Endothelial cell of umbilical vein (primary cell): Measurements from ENCODE around the gene ANKHD1. TPM values are rescaled to one million over a fixed set of nuclear protein-coding genes. Genes with fewer than 3 reads are reported as not detected.

Experiments
- BruUV-seq: library from RNA; stranded (reverse); fragments of 400-500 nt; replicated peaks from 2 replicates; lab custom pipeline; 2021; lab: Mats Ljungman, UMichigan
- CTCF ChIA-PET: fragments of 300-600, 350-600 bp; sonication (Branson Sonifier 250); formaldehyde crosslinking; loops from one replicate; lab custom pipeline; 2021; ENCODE audit warnings: antibody characterized with exemption, inconsistent platforms; lab: Charles Lee
- POLR2A ChIA-PET: fragments of 300-600, 350-600 bp; sonication (Branson Sonifier 250); formaldehyde crosslinking; loops from one replicate; lab custom pipeline; 2021; ENCODE audit warnings: antibody characterized with exemption, inconsistent platforms; lab: Charles Lee
- DNase-seq: peaks from one replicate; pipeline ENCODE4 v3.0.0-alpha.2; 2011; ENCODE audit warnings: low read depth, low spot score
- FAIRE-seq: peaks from 2 replicates; lab custom pipeline; 2011; peaks lifted over from hg19 to GRCh38; lab: Jason Lieb, UNC
- H2AFZ ChIP-seq: 2 replicates; pipeline ENCODE4 v1.6.0; 2012; ENCODE audit warnings: low read depth, low read length, control low read depth, inconsistent platforms
- H3K27ac ChIP-seq: 2 replicates; pipeline ENCODE4 v1.5.1; 2011; ENCODE audit warnings: low read depth, mild to moderate bottlenecking, control low read depth, low read length, moderate library complexity; ENCODE audit not compliant: insufficient read depth
- H3K27me3 ChIP-seq, 2 experiments: 2 replicates each; pipeline versions ENCODE4 v1.6.0 to v1.6.1; 2011; ENCODE audit warnings: low read length in 2 of 2, mixed read lengths in 1 of 2; ENCODE audit not compliant: control insufficient read depth in 2 of 2, insufficient read depth in 2 of 2
- H3K36me3 ChIP-seq, 2 experiments: 2 replicates in 1 of 2; 3 replicates in 1 of 2; pipeline ENCODE4 v1.5.1; 2011; ENCODE audit warnings: low read length in 2 of 2, mild to moderate bottlenecking in 1 of 2, moderate library complexity in 1 of 2; ENCODE audit not compliant: control insufficient read depth in 2 of 2, insufficient read depth in 2 of 2; ENCODE audit errors: extremely low read depth in 1 of 2
- H3K4me1 ChIP-seq: 3 replicates; pipeline ENCODE4 v1.5.1; 2011; ENCODE audit warnings: mild to moderate bottlenecking, low read length; ENCODE audit not compliant: control insufficient read depth, insufficient read depth; ENCODE audit errors: extremely low read depth
- H3K4me2 ChIP-seq: 2 replicates; pipeline ENCODE4 v1.6.1; 2011; ENCODE audit warnings: low read length, control low read depth, mixed read lengths; ENCODE audit not compliant: insufficient read depth
- H3K4me3 ChIP-seq, 3 experiments: fragments of 200-600 bp in 1 of 3; sonication (generic), shearing (Covaris generic) in 1 of 3; replicated peaks in 1 of 3; 2 replicates each; pipeline ENCODE4 v1.5.1; 2011 to 2016; ENCODE audit warnings: control low read depth in 3 of 3, low read length in 3 of 3, mild to moderate bottlenecking in 2 of 3, inconsistent platforms in 1 of 3, low read depth in 1 of 3, moderate library complexity in 1 of 3; ENCODE audit not compliant: insufficient read depth in 1 of 3
- H3K79me2 ChIP-seq: 2 replicates; pipeline ENCODE4 v1.6.0; 2012; ENCODE audit warnings: low read length, inconsistent platforms; ENCODE audit not compliant: control insufficient read depth, insufficient read depth
- H3K9ac ChIP-seq: replicated peaks from 2 replicates; pipeline ENCODE3; 2011; ENCODE audit warnings: low read length, control low read depth; ENCODE audit not compliant: insufficient read depth; ENCODE audit errors: extremely low read depth
- H3K9me1 ChIP-seq: replicated peaks from 3 replicates; pipeline ENCODE4 v1.6.0; 2011; ENCODE audit warnings: mild to moderate bottlenecking, low read length; ENCODE audit not compliant: control insufficient read depth, insufficient read depth; ENCODE audit errors: extremely low read depth
- H3K9me3 ChIP-seq: replicated peaks from 2 replicates; pipeline ENCODE4 v1.5.1; 2012; ENCODE audit warnings: low read length, inconsistent platforms; ENCODE audit not compliant: control insufficient read depth, insufficient read depth
- H4K20me1 ChIP-seq: replicated peaks from 2 replicates; pipeline ENCODE3; 2011; ENCODE audit warnings: mild to moderate bottlenecking, low read length; ENCODE audit not compliant: control insufficient read depth, insufficient read depth; ENCODE audit errors: extremely low read depth
- CTCF ChIP-seq, 2 donors: IDR thresholded peaks; 1 replicate in 1 of 2; 2 replicates in 1 of 2; pipeline ENCODE4 v1.5.1; 2011; ENCODE audit warnings: low read length in 2 of 2, mild to moderate bottlenecking in 2 of 2, moderate library complexity in 2 of 2, control low read depth in 1 of 2, inconsistent platforms in 1 of 2, low read depth in 1 of 2; ENCODE audit not compliant: insufficient read depth in 1 of 2; ENCODE audit errors: extremely low read depth in 1 of 2
- EZH2 ChIP-seq: IDR thresholded peaks from 2 replicates; pipeline ENCODE4 v1.6.1; 2012; ENCODE audit warnings: borderline replicate concordance, low read depth, mild to moderate bottlenecking, moderate library complexity, low read length, inconsistent platforms; ENCODE audit not compliant: severe bottlenecking
- FOS ChIP-seq: IDR thresholded peaks from 2 replicates; pipeline ENCODE4 v1.6.1; 2011; ENCODE audit warnings: mild to moderate bottlenecking, low read length, moderate library complexity, borderline replicate concordance; ENCODE audit not compliant: insufficient read depth
- GATA2 ChIP-seq: IDR thresholded peaks from 2 replicates; pipeline ENCODE4 v1.7.0; 2011; ENCODE audit warnings: low read depth, mild to moderate bottlenecking, moderate library complexity, mixed read lengths, low read length; ENCODE audit not compliant: insufficient read length, insufficient read depth
- JUN ChIP-seq: IDR thresholded peaks from 2 replicates; pipeline ENCODE4 v1.6.1; 2011; ENCODE audit warnings: borderline replicate concordance, low read depth; ENCODE audit not compliant: insufficient read length, insufficient read depth
- MAX ChIP-seq: IDR thresholded peaks from 2 replicates; pipeline ENCODE4 v1.6.1; 2011; ENCODE audit not compliant: insufficient read depth, insufficient read length
- POLR2AphosphoS5 ChIP-seq: IDR thresholded peaks from 2 replicates; pipeline ENCODE4 v1.6.1; 2012; ENCODE audit warnings: low read depth, mild to moderate bottlenecking, control low read depth, low read length, moderate library complexity; ENCODE audit not compliant: insufficient read depth
- dilution Hi-C: fragments of 300-500 bp; cut with MboI; formaldehyde crosslinking; loops from one replicate; pipeline ENCODE4 v1.15.0; 2019; ENCODE audit warnings: low sequenced_read_pairs; ENCODE audit not compliant: extremely low pct_ligation_motif_present
- intact Hi-C: fragments of 100-400 bp; cut with micrococcal nuclease; formaldehyde crosslinking; loops from one replicate; pipeline ENCODE4 v1.10.0; 2022
- polyA plus RNA-seq, 4 experiments: library from polyadenylated mRNA; depleted of rRNA in 3 of 4; stranded (reverse) in 3 of 4; unstranded in 1 of 4; fragments of >200 nt; gene quantifications; 2 replicates each; pipeline versions ENCODE4 v1.2.1 to v1.2.3, GENCODE V29; 2011 to 2012; ENCODE audit warnings: missing spikeins in 1 of 4
- total RNA-seq: library from RNA; stranded (reverse); gene quantifications from 2 replicates; pipeline ENCODE4 v1.2.3, GENCODE V29; 2021

ANKHD1 gene
- total and polyA plus RNA-seq, 2 donors (not counting 3 experiments of a cell fraction or from before 2014, with no cell fraction given) = 56.1 to 87.0 TPM

- H3K4me1 ChIP-seq = no peaks in the 10 kb centered on the region
- H3K9ac ChIP-seq = no peak overlapping the region
- peaks cover 3 to 4% of the 10 kb centered on the region in 2 experiments for H3K36me3 ChIP-seq
- no peaks in the 10 kb centered on the region for H3K9me1 ChIP-seq
- no peak overlapping the region for H3K4me2 ChIP-seq
- no peaks in the 10 kb centered on the region for H3K79me2 ChIP-seq
- intact Hi-C loops (no loop called here), dilution Hi-C loops (no loop called here)
- H3K27me3 ChIP-seq = no peaks in the 10 kb centered on the region
- H3K4me3 ChIP-seq = no peak overlapping the region
- CTCF ChIA-PET = interaction anchor here (0.7 to 1.4 kb wide), 3 partner anchors 12 to 122 kb away, joined by 3 to 4 read pairs (median 3); no protein-coding TSS in a partner anchor
- H3K27ac ChIP-seq = no peak overlapping the region
- no peaks in the 10 kb centered on the region for H3K9me3 ChIP-seq
- H2AFZ ChIP-seq = no peak overlapping the region
- BruUV-seq = no TSS peak
- DNase-seq (no peak), FAIRE-seq (no peak)
- TF ChIP-seq CTCF (IDR thresholded peaks at IDR 0.05; ENCODE audit: extremely low read depth in 1 of 2, insufficient read depth in 1 of 2, low read depth in 1 of 2, low read length in 2 of 2) (no peak), EZH2 (no peak), MAX (no peak), GATA2 (no peak), FOS (no peak), POLR2AphosphoS5 (no peak), JUN (no peak)
- H4K20me1 ChIP-seq = no peaks in the 10 kb centered on the region
- POLR2A ChIA-PET = no interaction called here
These were observed 111.5 kb downstream of the ANKHD1 start for GRCh38 chr5:140513124-140513523.
